ENCODE data around the gene PDE4D.

DNA sequence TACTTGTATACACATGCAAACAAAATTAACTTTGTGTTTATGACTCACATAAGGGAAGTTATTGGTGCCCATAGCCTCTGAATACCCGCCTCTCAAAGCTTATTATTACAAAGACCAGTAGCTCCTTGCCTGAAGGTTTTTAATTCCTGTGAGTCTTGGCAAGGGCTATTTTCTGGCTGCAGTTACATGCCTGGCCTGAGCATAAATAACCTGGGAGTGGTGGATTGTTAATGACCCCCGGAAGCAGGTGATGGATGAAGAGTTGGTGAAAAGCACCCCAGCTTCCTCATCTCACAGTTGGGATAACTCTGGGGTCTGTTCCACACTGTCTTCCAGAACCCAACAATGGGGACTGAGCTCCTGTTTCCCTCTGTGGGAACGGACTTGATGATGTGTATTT, 594.5 kb downstream of the PDE4D start:
- TF ChIP-seq CTCF (conservative IDR thresholded peaks at IDR 0.05; ENCODE audit: low read length) (no peak), EZH2phosphoT487 (IDR thresholded peaks at IDR 0.05; ENCODE audit: borderline replicate concordance, low read depth, low read length) (no peak)
